Hippocampal formation (tissue), 2 donors: Measurements from ENCODE around the gene ANO10.
"Not testable (repeated sequence)": the region's sequence is repeated elsewhere in the genome, so short reads cannot be mapped to it uniquely, and the experiment has no call there.

Experiments used
- DNase-seq, 2 donors: peaks; one replicate each; lab custom pipeline; 2025; lab: John Stamatoyannopoulos, UW

Gene ANO10

GRCh38 chr3:43515970-43516635 lies 105.7 kb downstream of the ANO10 start:
- no peak for DNase-seq

GRCh38 chr3:43515208-43515917 lies 106.4 kb downstream of the ANO10 start:
- DNase-seq: no peak

GRCh38 chr3:43512754-43513404 lies 108.9 kb downstream of the ANO10 start:
- DNase-seq: no peak

- DNase-seq: no peak
Observed at GRCh38 chr3:43506644-43507043, 115.2 kb downstream of the ANO10 start.

GRCh38 chr3:43505351-43505750 lies 116.5 kb downstream of the ANO10 start:
- no peak for DNase-seq

- DNase-seq: peak in 1 of 2 donors; percentile 41
Observed at GRCh38 chr3:43503067-43503728, 118.6 kb downstream of the ANO10 start.

- DNase-seq: peak in 1 of 2 donors; percentile 9
Observed at GRCh38 chr3:43499256-43499655, 122.6 kb downstream of the ANO10 start.

- no peak for DNase-seq
Observed at GRCh38 chr3:43497905-43498365, 123.9 kb downstream of the ANO10 start.

- no peak for DNase-seq
Observed at GRCh38 chr3:43497422-43497821, 124.4 kb downstream of the ANO10 start.

GRCh38 chr3:43496740-43497375 lies 125.0 kb downstream of the ANO10 start:
- DNase-seq: no peak

- not testable (repeated sequence) for DNase-seq
Observed at GRCh38 chr3:43492932-43493331, 128.9 kb downstream of the ANO10 start.

GRCh38 chr3:43491807-43492206 lies 130.0 kb downstream of the ANO10 start:
- not testable (repeated sequence) for DNase-seq

- no peak for DNase-seq
Observed at GRCh38 chr3:43490640-43491185, 131.1 kb downstream of the ANO10 start.

- DNase-seq: no peak
Observed at GRCh38 chr3:43489930-43490329, 131.9 kb downstream of the ANO10 start.

GRCh38 chr3:43485931-43486330 lies 135.9 kb downstream of the ANO10 start:
- DNase-seq: no peak

GRCh38 chr3:43484926-43485488 lies 136.8 kb downstream of the ANO10 start:
- DNase-seq: no peak

- DNase-seq: no peak
Observed at GRCh38 chr3:43481375-43481774, 140.4 kb downstream of the ANO10 start.

GRCh38 chr3:43478839-43479238 lies 143.0 kb downstream of the ANO10 start:
- not testable (repeated sequence) for DNase-seq

- DNase-seq: no peak
Observed at GRCh38 chr3:43478118-43478785, 143.6 kb downstream of the ANO10 start.

GRCh38 chr3:43477600-43477999 lies 144.2 kb downstream of the ANO10 start:
- no peak for DNase-seq

- DNase-seq: no peak
Observed at GRCh38 chr3:43473737-43474136, 148.1 kb downstream of the ANO10 start.
